ENCODE data around the gene UBN2. TPM values are rescaled to one million over a fixed set of nuclear protein-coding genes. Genes with fewer than 3 reads are reported as not detected.

The UBN2 gene
- total and polyA plus RNA-seq, 2 of the 13 experiments (the other 11 are each of a cell fraction or from before 2014, with no cell fraction given): 5.6 to 5.7 TPM

DNA sequence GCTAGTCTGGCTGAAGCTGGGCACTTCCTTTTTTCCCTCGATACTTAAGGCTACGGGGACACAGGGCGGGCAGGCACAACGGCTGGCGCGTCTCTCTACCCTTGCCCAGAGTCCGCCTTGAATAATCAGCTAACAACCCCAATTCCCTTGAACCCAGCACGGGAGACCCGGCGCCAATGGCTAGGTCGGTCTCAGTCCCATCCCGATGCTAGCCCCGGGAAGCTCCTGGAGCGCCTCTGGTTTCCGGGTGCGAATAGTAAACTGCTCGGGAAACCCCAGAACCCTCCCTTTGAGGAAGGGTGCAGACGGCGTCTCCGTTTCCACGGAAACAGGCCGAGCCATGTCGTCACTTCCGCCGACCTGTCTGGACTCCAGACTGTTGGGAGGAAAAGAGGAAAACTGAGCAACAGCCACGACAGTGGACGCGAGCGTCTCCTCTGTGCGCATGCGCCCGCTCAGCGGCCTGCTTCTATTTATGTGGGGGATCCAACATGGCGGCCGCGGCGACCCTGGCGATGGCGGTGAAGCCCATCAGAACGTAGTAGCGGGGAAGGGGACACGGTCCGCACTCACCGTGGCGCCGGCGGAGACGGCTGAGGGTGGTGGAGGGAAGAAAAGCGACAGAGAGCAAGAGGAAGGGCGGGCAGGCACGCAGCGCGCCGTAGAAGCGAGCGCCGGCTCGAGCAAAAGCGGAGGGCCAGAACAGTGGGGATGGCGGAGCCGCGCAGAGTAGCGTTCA, at the start of gene UBN2 (continued):
- TF ChIP-seq, protein P1, sequence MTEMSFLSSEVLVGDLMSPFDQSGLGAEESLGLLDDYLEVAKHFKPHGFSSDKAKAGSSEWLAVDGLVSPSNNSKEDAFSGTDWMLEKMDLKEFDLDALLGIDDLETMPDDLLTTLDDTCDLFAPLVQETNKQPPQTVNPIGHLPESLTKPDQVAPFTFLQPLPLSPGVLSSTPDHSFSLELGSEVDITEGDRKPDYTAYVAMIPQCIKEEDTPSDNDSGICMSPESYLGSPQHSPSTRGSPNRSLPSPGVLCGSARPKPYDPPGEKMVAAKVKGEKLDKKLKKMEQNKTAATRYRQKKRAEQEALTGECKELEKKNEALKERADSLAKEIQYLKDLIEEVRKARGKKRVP (CRISPR knock-in tag; IDR thresholded peaks at IDR 0.05): 0 out of 4 replicates have a peak, but pooled peaks of 1 of the 2 experiments have one; percentile 47
- TF ChIP-seq TARDBP (CRISPR knock-in tag; IDR thresholded peaks at IDR 0.05): peak; percentile 66; the same call in 1 of the 2 replicates
- 0 out of 2 replicates have a peak, but pooled peaks have one; percentile 39 for TF ChIP-seq SP4 (CRISPR knock-in tag; IDR thresholded peaks at IDR 0.05)
- TF ChIP-seq TAF1 (CRISPR knock-in tag; IDR thresholded peaks at IDR 0.05): peak; percentile 99
- peak; percentile 69; the same call in 1 of the 2 replicates for TF ChIP-seq RFXAP (CRISPR knock-in tag; IDR thresholded peaks at IDR 0.05; ENCODE audit: borderline replicate concordance)
- peak; percentile 95 for TF ChIP-seq ZFY (CRISPR knock-in tag; IDR thresholded peaks at IDR 0.05)
- TF ChIP-seq TGIF2 (CRISPR knock-in tag; IDR thresholded peaks at IDR 0.05): peak; percentile 61; the same call in 1 of the 2 replicates
- TF ChIP-seq MTA1 (CRISPR knock-in tag; IDR thresholded peaks at IDR 0.05; ENCODE audit: borderline replicate concordance): no peak
- TF ChIP-seq, protein P2, sequence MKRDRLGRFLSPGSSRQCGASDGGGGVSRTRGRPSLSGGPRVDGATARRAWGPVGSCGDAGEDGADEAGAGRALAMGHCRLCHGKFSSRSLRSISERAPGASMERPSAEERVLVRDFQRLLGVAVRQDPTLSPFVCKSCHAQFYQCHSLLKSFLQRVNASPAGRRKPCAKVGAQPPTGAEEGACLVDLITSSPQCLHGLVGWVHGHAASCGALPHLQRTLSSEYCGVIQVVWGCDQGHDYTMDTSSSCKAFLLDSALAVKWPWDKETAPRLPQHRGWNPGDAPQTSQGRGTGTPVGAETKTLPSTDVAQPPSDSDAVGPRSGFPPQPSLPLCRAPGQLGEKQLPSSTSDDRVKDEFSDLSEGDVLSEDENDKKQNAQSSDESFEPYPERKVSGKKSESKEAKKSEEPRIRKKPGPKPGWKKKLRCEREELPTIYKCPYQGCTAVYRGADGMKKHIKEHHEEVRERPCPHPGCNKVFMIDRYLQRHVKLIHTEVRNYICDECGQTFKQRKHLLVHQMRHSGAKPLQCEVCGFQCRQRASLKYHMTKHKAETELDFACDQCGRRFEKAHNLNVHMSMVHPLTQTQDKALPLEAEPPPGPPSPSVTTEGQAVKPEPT (CRISPR knock-in tag; IDR thresholded peaks at IDR 0.05; ENCODE audit: low read depth): no peak
- TF ChIP-seq, protein P3, sequence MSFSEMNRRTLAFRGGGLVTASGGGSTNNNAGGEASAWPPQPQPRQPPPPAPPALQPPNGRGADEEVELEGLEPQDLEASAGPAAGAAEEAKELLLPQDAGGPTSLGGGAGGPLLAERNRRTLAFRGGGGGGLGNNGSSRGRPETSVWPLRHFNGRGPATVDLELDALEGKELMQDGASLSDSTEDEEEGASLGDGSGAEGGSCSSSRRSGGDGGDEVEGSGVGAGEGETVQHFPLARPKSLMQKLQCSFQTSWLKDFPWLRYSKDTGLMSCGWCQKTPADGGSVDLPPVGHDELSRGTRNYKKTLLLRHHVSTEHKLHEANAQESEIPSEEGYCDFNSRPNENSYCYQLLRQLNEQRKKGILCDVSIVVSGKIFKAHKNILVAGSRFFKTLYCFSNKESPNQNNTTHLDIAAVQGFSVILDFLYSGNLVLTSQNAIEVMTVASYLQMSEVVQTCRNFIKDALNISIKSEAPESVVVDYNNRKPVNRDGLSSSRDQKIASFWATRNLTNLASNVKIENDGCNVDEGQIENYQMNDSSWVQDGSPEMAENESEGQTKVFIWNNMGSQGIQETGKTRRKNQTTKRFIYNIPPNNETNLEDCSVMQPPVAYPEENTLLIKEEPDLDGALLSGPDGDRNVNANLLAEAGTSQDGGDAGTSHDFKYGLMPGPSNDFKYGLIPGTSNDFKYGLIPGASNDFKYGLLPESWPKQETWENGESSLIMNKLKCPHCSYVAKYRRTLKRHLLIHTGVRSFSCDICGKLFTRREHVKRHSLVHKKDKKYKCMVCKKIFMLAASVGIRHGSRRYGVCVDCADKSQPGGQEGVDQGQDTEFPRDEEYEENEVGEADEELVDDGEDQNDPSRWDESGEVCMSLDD (CRISPR knock-in tag; IDR thresholded peaks at IDR 0.05; ENCODE audit: borderline replicate concordance): peak; percentile 83; the same call in 1 of the 2 replicates
- TF ChIP-seq ZNF547 (CRISPR knock-in tag; IDR thresholded peaks at IDR 0.05): peak; percentile 59
- TF ChIP-seq SMYD3 (CRISPR knock-in tag; IDR thresholded peaks at IDR 0.05): 0 out of 2 replicates have a peak, but pooled peaks have one; percentile 63
- TF ChIP-seq NFIB (CRISPR knock-in tag; IDR thresholded peaks at IDR 0.05; ENCODE audit: borderline replicate concordance): no peak
- TF ChIP-seq ZNF775 (CRISPR knock-in tag; IDR thresholded peaks at IDR 0.05; ENCODE audit: borderline replicate concordance): no peak
- peak; percentile 76 to 86 for TF ChIP-seq POLR2A (IDR thresholded peaks at IDR 0.05; ENCODE audit: insufficient read depth in 1 of 2, low read depth in 2 of 2, low read length in 2 of 2)
- peak; percentile 76 for TF ChIP-seq FOXO1 (CRISPR knock-in tag; IDR thresholded peaks at IDR 0.05)
- peak; percentile 79; the same call in 1 of the 2 replicates for TF ChIP-seq MEF2D (CRISPR knock-in tag; IDR thresholded peaks at IDR 0.05)
- TF ChIP-seq, protein P4, sequence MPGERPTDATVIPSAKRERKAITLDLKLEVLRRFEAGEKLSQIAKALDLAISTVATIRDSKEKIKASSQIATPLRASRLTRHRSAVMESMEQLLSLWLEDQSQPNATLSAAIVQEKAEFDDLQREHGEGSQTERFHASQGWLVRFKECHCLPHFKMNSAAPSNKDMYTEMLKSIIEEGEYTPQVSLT (CRISPR knock-in tag; IDR thresholded peaks at IDR 0.05; ENCODE audit: borderline replicate concordance, low read depth): no peak
- TF ChIP-seq, protein P5, sequence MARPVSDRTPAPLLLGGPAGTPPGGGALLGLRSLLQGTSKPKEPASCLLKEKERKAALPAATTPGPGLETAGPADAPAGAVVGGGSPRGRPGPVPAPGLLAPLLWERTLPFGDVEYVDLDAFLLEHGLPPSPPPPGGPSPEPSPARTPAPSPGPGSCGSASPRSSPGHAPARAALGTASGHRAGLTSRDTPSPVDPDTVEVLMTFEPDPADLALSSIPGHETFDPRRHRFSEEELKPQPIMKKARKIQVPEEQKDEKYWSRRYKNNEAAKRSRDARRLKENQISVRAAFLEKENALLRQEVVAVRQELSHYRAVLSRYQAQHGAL (CRISPR knock-in tag; IDR thresholded peaks at IDR 0.05; ENCODE audit: not compliant biosample characterization): no peak
